ENCODE data around the gene DOCK11. TPM values are rescaled to one million over a fixed set of nuclear protein-coding genes. Genes with fewer than 3 reads are reported as not detected.

The DOCK11 gene
- total and polyA plus RNA-seq, 2 donors (not counting 3 experiments of a cell fraction or from before 2014, with no cell fraction given): 0.37 to 0.86 TPM

- intact Hi-C loops (cut with micrococcal nuclease): no loop called here
- no peaks in the 10 kb centered on the region for H3K9me1 ChIP-seq (replicated peaks; ENCODE audit: control insufficient read depth, extremely low read depth, insufficient read depth, low read length)
- ChIA-PET CTCF (no interaction called here), POLR2A (no interaction called here)
- BruUV-seq (replicated peaks): no TSS peak
- dilution Hi-C loops (cut with MboI; ENCODE audit: extremely low pct_ligation_motif_present, low sequenced_read_pairs): no loop called here
- no peaks in the 10 kb centered on the region for H4K20me1 ChIP-seq (replicated peaks; ENCODE audit: control insufficient read depth, extremely low read depth, insufficient read depth, low read length)
- no peak overlapping the region for H3K4me2 ChIP-seq (ENCODE audit: insufficient read depth, low read length)
- no peaks in the 10 kb centered on the region for H3K27me3 ChIP-seq (ENCODE audit: control insufficient read depth in 2 of 2, insufficient read depth in 2 of 2, low read length in 2 of 2)
- H2AFZ ChIP-seq (ENCODE audit: low read depth, low read length): no peak overlapping the region
- no peak overlapping the region for H3K9ac ChIP-seq (replicated peaks; ENCODE audit: extremely low read depth, insufficient read depth, low read length)
- H3K4me3 ChIP-seq (replicated peaks in 1 of 3; ENCODE audit: insufficient read depth in 1 of 3, low read depth in 1 of 3, low read length in 3 of 3): no peak overlapping the region
- peaks cover 12% of the 10 kb centered on the region for H3K4me1 ChIP-seq (ENCODE audit: control insufficient read depth, extremely low read depth, insufficient read depth, low read length)
- H3K27ac ChIP-seq (ENCODE audit: insufficient read depth, low read depth, low read length): no peak overlapping the region
- TF ChIP-seq CTCF (IDR thresholded peaks at IDR 0.05; ENCODE audit: extremely low read depth in 1 of 2, insufficient read depth in 1 of 2, low read depth in 1 of 2, low read length in 2 of 2) (no peak), MAX (IDR thresholded peaks at IDR 0.05; ENCODE audit: insufficient read depth, insufficient read length) (no peak), POLR2A (IDR thresholded peaks at IDR 0.05; ENCODE audit: low read depth, low read length) (no peak), FOS (IDR thresholded peaks at IDR 0.05; ENCODE audit: borderline replicate concordance, insufficient read depth, low read length) (no peak), EZH2 (IDR thresholded peaks at IDR 0.05; ENCODE audit: borderline replicate concordance, low read depth, low read length, severe bottlenecking) (no peak), MYC (IDR thresholded peaks at IDR 0.05; ENCODE audit: low read depth, low read length) (no peak), POLR2AphosphoS5 (IDR thresholded peaks at IDR 0.05; ENCODE audit: insufficient read depth, low read depth, low read length) (no peak), GATA2 (IDR thresholded peaks at IDR 0.05; ENCODE audit: insufficient read depth, insufficient read length, low read depth, low read length) (no peak), JUN (IDR thresholded peaks at IDR 0.05; ENCODE audit: borderline replicate concordance, insufficient read depth, insufficient read length, low read depth) (no peak)
- no peak for FAIRE-seq
- H3K9me3 ChIP-seq (replicated peaks; ENCODE audit: control insufficient read depth, insufficient read depth, low read length): no peaks in the 10 kb centered on the region
- H3K36me3 ChIP-seq (ENCODE audit: control insufficient read depth in 2 of 2, extremely low read depth in 1 of 2, insufficient read depth in 2 of 2, low read length in 2 of 2): no peaks in the 10 kb centered on the region
- no peak for DNase-seq (ENCODE audit: low read depth, low spot score)
- H3K79me2 ChIP-seq (ENCODE audit: control insufficient read depth, insufficient read depth, low read length): peaks cover 52% of the 10 kb centered on the region
Measured at GRCh38 chrX:118734909-118735308, 239.3 kb downstream of the DOCK11 start.

Small RNAs within 50 kb of the gene (small RNA-seq; reads per million reads assigned to genes)
- not detected for gene RF00019 (ENCODE audit: insufficient read depth, insufficient read length, low read depth, low replicate concordance)

Other genes starting within 250 kb of the DOCK11 start
- gene WDR44, start 149.7 kb upstream of the DOCK11 start, total RNA-seq: 17.4 and 17.6 TPM in 2 replicates
- 5.7 and 6.5 TPM in 2 replicates for gene WDR44, start 149.7 kb upstream of the DOCK11 start, polyA plus RNA-seq
- 61.9 and 66.4 TPM in 2 replicates for gene IL13RA1, start 231.8 kb downstream of the DOCK11 start, total RNA-seq
- gene IL13RA1, start 231.8 kb downstream of the DOCK11 start, polyA plus RNA-seq: 32.8 and 40.7 TPM in 2 replicates